Head of caudate nucleus (tissue), 42 donors: ENCODE measurements around the gene GJB1.
"Not testable (repeated sequence)": the region's sequence is repeated elsewhere in the genome, so short reads cannot be mapped to it uniquely, and the experiment has no call there.

Experiments used
- DNase-seq, 42 donors: peaks; one replicate each; pipeline versions ENCODE4 v3.0.0 to v3.0.0-alpha.2; 2020 to 2021; ENCODE audit warnings: mixed read lengths in 7 of 42
- intact Hi-C: fragments of 100-400 bp; cut with DNase I; formaldehyde crosslinking; loops from one replicate; pipeline ENCODE4 v1.15.0; 2022

The GJB1 gene

DNA sequence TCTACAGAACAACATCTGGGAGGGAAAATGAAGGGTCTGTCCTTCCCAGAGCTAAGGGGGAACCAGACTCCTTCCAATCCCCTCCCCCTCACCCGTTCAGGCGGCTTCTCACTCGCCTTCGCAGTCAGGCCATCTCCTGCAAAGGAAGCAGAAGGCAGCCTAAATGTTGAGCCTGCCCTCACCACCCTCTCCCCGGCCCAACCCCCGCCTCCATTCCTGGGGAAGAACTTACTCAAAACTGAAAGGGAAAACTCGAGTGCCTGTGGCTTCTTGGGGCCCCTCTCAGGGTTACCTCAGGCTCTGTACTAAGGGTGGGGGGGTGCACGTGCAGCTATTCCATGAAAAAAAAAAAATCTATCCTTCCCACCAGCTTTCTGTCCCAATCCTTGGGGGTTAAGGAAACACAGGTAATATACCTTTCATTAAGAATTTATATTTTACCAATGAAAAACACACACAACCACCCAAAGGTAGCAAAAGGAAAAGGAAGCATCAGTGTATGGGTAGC, 28.5 kb downstream of the GJB1 start:
- DNase-seq = peak in 10 of 42 donors; percentile 2 to 41 (median 14)
- intact Hi-C loops = no loop called here

DNA sequence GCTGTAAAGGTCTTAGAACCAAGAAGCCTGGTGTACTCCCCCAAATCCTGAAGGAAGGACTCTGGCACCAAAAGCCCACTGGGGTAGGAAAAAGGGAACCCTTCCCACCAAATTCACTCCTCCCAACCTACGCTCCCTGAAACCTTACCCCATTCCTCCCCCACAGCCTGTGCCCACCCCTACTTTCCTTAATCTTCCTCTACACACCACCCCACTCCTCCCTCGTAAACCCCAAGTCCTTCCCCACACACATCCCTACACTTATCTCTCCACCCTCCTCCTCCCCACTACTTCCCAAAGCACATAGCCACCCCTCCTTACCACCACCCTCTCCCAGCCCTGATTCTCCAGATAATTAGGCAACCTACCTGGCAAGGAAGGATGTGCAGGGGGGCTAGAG, 29.2 kb downstream of the GJB1 start:
- DNase-seq = no peak
- intact Hi-C loops = no loop called here

DNA sequence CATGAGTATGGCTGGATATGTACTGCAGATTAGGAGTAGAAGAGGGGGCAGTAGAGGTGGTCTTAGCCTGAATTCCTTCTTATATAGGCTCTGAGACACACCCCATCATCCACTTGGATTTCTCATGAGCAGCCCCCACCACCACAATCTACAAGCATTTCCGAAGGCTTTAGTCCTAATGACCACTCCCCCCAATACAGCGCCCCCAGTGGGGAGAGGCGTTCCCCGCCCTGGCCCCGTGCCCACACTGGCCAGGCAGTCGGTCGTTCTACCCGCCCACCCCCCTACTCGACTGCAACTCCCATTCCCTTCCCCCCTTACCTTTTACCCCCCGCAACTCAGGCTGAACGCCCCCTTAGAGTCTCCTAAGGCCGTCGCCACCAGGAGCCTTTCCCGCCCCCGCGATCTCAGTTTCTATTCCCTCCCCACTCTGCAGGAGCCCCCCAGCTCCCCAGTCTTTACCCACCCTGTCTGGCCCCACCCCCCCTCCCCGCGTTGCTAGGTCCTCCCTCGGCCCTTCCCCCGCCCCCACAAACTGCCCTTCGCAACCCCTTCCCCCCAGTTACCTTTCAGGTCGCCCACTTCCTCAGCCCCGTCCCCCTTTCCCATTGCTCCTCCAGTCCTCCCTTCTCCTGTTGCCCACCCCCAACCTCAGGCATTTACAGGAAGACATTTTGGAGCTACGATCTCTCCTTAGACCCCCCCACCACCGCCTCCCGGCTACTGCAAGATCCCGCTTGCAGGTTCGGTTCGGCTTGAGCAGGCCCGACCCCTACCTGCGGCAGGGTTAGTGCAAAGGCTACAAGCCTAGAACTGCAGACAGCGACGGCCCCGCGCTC, 30.4 kb downstream of the GJB1 start:
- intact Hi-C loops = no loop called here
- DNase-seq = peak in 33 of 42 donors; percentile 4 to 68 (median 33)

DNA sequence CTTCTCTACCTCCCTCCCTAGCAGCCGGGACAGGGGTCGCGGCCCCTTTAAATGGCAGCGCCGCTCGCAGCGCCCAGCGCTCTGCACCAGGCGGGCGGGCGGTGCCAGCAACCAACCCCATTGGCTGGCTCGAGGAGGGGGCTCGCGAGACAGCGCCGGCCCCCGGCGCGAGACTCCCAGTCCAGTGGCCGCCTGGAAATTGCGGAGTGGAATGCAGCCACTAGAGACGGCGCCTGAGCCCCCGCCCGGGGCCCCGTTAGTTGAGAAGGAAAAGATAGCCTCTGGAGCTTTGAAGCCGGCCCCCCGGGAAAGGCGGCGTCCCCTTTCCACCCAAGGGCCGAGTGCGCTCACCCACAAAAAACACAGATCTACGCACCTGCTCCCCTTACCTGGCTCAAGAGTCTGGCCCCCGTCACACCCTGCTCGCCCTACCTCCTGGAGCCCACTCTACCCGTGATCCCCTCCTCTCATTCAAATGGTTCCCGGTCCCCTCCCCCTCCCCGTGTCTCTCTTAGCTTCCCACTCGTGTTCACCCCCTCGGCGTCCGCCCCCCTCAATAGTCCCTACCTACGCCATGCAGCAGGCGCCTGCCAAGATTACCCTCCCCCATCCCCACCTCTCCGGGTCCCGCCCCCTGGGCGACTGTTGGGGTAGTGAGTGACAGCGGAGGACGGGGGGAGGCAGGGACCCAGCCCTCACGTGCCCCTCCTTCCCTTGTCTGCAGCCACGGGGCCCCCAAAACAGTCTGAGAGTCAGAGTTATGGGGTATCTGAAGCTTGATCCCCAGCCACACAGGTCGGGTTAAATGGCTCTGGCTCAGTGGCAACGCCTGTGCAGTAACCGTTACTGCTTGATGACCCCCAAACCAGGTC, 31.3 kb downstream of the GJB1 start, which contains the start of gene ZMYM3:
Gene ZMYM3 (minus strand): TSS at position 49 of the 872 bp plus-strand sequence. CDS start 885 bp downstream, outside the sequence.
- intact Hi-C loops = no loop called here
- DNase-seq = peak; percentile 68 to 93 (median 88)

DNA sequence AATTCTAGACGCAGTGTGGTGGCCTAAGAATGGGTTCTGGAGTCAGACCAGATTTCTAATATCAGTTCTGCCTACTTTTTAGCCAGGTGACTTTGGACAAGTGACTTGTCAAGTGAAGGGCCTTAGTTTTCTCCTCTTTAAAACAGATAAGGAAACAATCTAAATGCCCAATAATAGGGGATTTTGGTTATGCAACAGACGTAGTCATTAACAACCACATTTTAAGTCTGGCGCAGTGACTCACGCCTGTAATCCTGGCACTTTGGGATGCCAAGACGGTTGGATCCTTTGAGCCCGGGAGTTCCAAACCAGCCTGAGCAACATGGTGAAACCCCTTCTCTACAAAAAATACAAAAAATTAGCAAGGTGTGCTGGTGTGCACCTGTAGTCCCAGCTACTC, 33.0 kb downstream of the GJB1 start:
- DNase-seq = no peak
- intact Hi-C loops = no loop called here

DNA sequence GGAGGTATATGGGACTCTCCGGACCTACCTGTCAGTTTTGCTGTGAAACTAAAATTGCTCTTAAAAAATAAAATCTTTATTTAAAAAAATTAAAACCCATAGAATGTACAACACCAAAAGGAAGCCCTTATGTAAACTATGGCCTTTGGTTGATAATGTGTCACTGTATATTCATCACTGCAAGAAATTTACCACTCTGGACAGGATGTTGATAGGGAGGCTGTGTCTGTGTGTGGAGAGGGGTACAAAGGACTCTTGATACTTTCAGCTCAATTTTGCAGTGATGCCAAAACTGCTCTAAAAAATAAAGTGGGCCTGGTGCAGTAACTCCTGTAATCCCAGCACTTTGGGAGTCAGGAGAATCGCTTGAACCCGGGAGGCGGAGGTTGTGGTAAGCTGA, 33.8 kb downstream of the GJB1 start:
- intact Hi-C loops = no loop called here
- DNase-seq = no peak

DNA sequence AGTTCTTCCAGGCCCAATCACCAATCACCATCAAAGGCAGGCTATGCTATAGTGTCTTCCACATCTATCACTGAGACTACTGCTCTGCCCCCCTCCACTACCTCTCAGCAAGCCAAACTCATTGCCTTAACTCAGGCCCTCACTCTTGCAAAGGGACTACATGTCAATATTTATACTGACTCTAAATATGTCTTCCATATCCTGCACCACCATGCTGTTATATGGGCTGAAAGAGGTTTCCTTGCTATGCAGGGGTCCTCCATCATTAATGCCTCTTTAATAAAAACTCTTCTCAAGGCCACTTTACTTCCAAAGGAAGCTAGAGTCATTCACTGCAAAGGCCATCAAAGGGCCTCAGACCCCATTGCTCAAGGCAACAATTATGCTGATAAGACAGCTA, 45.6 kb downstream of the GJB1 start:
- DNase-seq, intact Hi-C loops: not testable (repeated sequence)

DNA sequence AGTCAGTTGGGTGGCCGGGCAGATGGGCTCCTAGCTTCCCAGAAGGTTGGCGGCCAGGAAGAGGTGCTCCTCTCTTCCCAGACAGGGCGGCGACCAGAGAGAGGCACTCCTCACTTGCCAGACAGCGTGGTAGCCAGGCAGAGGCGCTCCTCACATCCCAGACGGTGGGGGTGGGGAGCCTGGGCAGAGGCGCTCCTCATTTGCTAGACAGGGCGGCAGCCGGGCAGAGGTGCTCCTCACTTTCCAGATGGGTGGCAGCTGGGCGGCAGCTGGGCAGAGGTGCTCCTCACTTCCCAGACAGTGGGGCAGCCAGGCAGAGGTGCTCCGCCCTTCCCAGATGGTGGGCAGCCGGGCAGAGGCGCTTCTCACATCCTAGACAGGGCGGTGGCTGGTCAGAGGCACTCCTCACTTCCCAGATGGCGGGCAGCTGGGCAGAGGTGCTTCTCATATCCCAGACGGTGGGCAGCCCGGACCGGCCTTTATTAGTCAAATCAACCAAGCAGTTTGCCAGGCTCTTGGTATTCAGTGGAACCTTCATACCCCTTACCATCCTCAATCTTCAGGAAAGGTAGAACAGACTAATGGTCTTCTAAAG, 46.9 kb downstream of the GJB1 start:
- DNase-seq = no peak
- intact Hi-C loops = no loop called here

DNA sequence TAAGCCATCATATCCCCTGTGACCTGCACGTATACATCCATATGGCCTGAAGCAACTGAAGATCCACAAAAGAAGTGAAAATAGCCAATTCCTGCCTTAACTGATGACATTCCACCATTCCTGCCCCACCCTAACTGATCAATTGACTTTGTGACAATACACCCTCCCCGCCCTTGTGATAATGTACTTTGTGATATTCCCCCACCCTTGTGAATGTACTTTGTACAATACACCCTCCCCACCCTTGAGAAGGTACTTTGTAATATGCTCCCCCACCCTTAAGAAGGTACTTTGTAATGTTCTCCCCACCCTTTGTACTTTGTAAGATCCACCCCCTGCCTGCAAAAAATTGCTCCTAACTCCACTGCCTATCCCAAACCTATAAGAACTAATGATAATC, 49.3 kb downstream of the GJB1 start:
- intact Hi-C loops, DNase-seq: not testable (repeated sequence)
